Mesodermal cell (in vitro differentiated cells): ENCODE data around the gene ATP11A.

Experiments
- H3K27ac ChIP-seq: 2 replicates; pipeline ENCODE4 v1.7.0; 2013; ENCODE audit warnings: mild to moderate bottlenecking, low read depth, low read length, moderate library complexity; ENCODE audit not compliant: severe bottlenecking
- H3K36me3 ChIP-seq: 2 replicates; pipeline ENCODE4 v1.7.1; 2013; ENCODE audit warnings: mild to moderate bottlenecking, low read length, moderate library complexity; ENCODE audit not compliant: control insufficient read depth, insufficient read depth
- H3K4me1 ChIP-seq: one replicate; pipeline ENCODE4 v1.7.1; 2013; ENCODE audit warnings: mild to moderate bottlenecking, low read length; ENCODE audit not compliant: insufficient read depth, control insufficient read depth, poor library complexity, severe bottlenecking
- H3K4me3 ChIP-seq: 2 replicates; pipeline ENCODE4 v1.7.0; 2013; ENCODE audit warnings: low read length, control low read depth, mild to moderate bottlenecking; ENCODE audit not compliant: insufficient read depth, poor library complexity, severe bottlenecking; ENCODE audit errors: extremely low read depth
- H3K9me3 ChIP-seq: 2 replicates; pipeline ENCODE4 v1.7.1; 2013; ENCODE audit warnings: mild to moderate bottlenecking, low read length, moderate library complexity; ENCODE audit not compliant: control insufficient read depth
- WGBS, 2 experiments: methylation state at CpG; one replicate each; pipeline ENCODE4 v1.1.5; 2013; ENCODE audit warnings: missing lambda C conversion rate in 2 of 2; ENCODE audit not compliant: insufficient coverage in 2 of 2; 5-methylcytosine and 5-hydroxymethylcytosine counted together

Gene ATP11A

GRCh38 chr13:112902101-112902651, 212.3 kb downstream of the ATP11A start:
- peaks cover 2% of the 10 kb centered on the region for H3K36me3 ChIP-seq
- 86 to 89% methylated on average over 14 of the region's 14 CpGs for WGBS, 2 experiments
- H3K4me3 ChIP-seq = no peak overlapping the region
- no peaks in the 10 kb centered on the region for H3K4me1 ChIP-seq
- H3K9me3 ChIP-seq = peaks cover 15% of the 10 kb centered on the region
- no peak overlapping the region for H3K27ac ChIP-seq

GRCh38 chr13:112902669-112903068, 212.8 kb downstream of the ATP11A start:
- Histone ChIP-seq H3K27ac (no peak overlapping the region), H3K36me3 (peaks cover 2% of the 10 kb centered on the region), H3K4me3 (no peak overlapping the region), H3K4me1 (no peaks in the 10 kb centered on the region), H3K9me3 (peaks cover 15% of the 10 kb centered on the region)
- WGBS, 2 experiments = 83 to 95% methylated on average over 2 of the region's 2 CpGs

- H3K36me3 ChIP-seq = peaks cover 2% of the 10 kb centered on the region
- H3K4me1 ChIP-seq = no peaks in the 10 kb centered on the region
- no peak overlapping the region for H3K27ac ChIP-seq
- no peak overlapping the region for H3K4me3 ChIP-seq
- 92 to 95% methylated on average over 7 to 8 of the region's 8 CpGs for WGBS, 2 experiments
- peaks cover 15% of the 10 kb centered on the region for H3K9me3 ChIP-seq
These were observed 213.3 kb downstream of the ATP11A start for GRCh38 chr13:112903071-112903577.

- WGBS, 2 experiments = 93 to 97% methylated on average over 13 to 17 of the region's 19 CpGs
- Histone ChIP-seq H3K36me3 (peaks cover 2% of the 10 kb centered on the region), H3K27ac (no peak overlapping the region), H3K4me1 (no peaks in the 10 kb centered on the region), H3K4me3 (no peak overlapping the region), H3K9me3 (peaks cover 15% of the 10 kb centered on the region)
These were observed 213.9 kb downstream of the ATP11A start for GRCh38 chr13:112903606-112904195.

GRCh38 chr13:112904436-112904960, 214.7 kb downstream of the ATP11A start:
- H3K4me3 ChIP-seq = no peak overlapping the region
- WGBS, 2 experiments = 96 to 97% methylated on average over 11 to 12 of the region's 13 CpGs
- H3K9me3 ChIP-seq = peaks cover 15% of the 10 kb centered on the region
- peaks cover 2% of the 10 kb centered on the region for H3K36me3 ChIP-seq
- no peak overlapping the region for H3K27ac ChIP-seq
- no peaks in the 10 kb centered on the region for H3K4me1 ChIP-seq

GRCh38 chr13:112905086-112905485, 215.2 kb downstream of the ATP11A start:
- 92 to 95% methylated on average over 3 to 7 of the region's 9 CpGs for WGBS, 2 experiments
- Histone ChIP-seq H3K36me3 (peaks cover 2% of the 10 kb centered on the region), H3K4me3 (no peak overlapping the region), H3K27ac (no peak overlapping the region), H3K4me1 (no peaks in the 10 kb centered on the region), H3K9me3 (peaks cover 15% of the 10 kb centered on the region)

- Histone ChIP-seq H3K9me3 (peaks cover 15% of the 10 kb centered on the region), H3K4me1 (no peaks in the 10 kb centered on the region), H3K27ac (no peak overlapping the region), H3K4me3 (no peak overlapping the region), H3K36me3 (peaks cover 2% of the 10 kb centered on the region)
- 95 to 100% methylated on average over 2 to 5 of the region's 5 CpGs for WGBS, 2 experiments
These were observed 215.8 kb downstream of the ATP11A start for GRCh38 chr13:112905619-112905989.

- WGBS, 2 experiments = 59 to 65% methylated on average over 18 to 20 of the region's 20 CpGs
These were observed 216.3 kb downstream of the ATP11A start for GRCh38 chr13:112905990-112906641.

GRCh38 chr13:112907286-112907685, 217.4 kb downstream of the ATP11A start:
- H3K9me3 ChIP-seq = peaks cover 15% of the 10 kb centered on the region
- H3K4me1 ChIP-seq = no peaks in the 10 kb centered on the region
- no peak overlapping the region for H3K4me3 ChIP-seq
- peaks cover 2% of the 10 kb centered on the region for H3K36me3 ChIP-seq
- H3K27ac ChIP-seq = no peak overlapping the region
- 87 to 96% methylated on average over 6 to 8 of the region's 8 CpGs for WGBS, 2 experiments

More at GRCh38 chr13:112905990-112906641, 216.3 kb downstream of the ATP11A start:
- Histone ChIP-seq H3K4me1 (no peaks in the 10 kb centered on the region), H3K4me3 (no peak overlapping the region), H3K36me3 (peaks cover 2% of the 10 kb centered on the region), H3K27ac (no peak overlapping the region), H3K9me3 (peaks cover 15% of the 10 kb centered on the region)

GRCh38 chr13:112907871-112908331, 218.1 kb downstream of the ATP11A start:
- WGBS, 2 experiments = 88 to 94% methylated on average over 2 to 3 of the region's 6 CpGs
- Histone ChIP-seq H3K4me1 (no peaks in the 10 kb centered on the region), H3K27ac (no peak overlapping the region), H3K4me3 (no peak overlapping the region), H3K36me3 (no peaks in the 10 kb centered on the region), H3K9me3 (peaks cover 15% of the 10 kb centered on the region)
